Body of pancreas (tissue), 4 donors: ENCODE data around the gene NDUFA6.

ENCODE experiments used
- CTCF ChIP-seq, 7 experiments: fragments of 450-650 bp in 4 of 7; fragments of 200-600 bp in 3 of 7; sonication (generic) in 3 of 7; IDR thresholded peaks; one replicate each; pipeline ENCODE4 v1.5.1; 2016 to 2019; ENCODE audit warnings: antibody characterized with exemption in 7 of 7
- POLR2A ChIP-seq, 3 donors: fragments of 450-650 bp; IDR thresholded peaks; one replicate each; pipeline ENCODE4 v1.6.1; 2016; ENCODE audit warnings: antibody characterized with exemption in 3 of 3, mild to moderate bottlenecking in 2 of 3

- TF ChIP-seq POLR2A (IDR thresholded peaks at IDR 0.05), result no peak
- TF ChIP-seq CTCF (IDR thresholded peaks at IDR 0.05), result no peak
Observed at GRCh38 chr22:42050641-42051180, 39.9 kb downstream of the NDUFA6 start.
